GM19372 (cell line): ENCODE measurements around the gene GNAT1.
"Not testable (repeated sequence)": the region's sequence is repeated elsewhere in the genome, so short reads cannot be mapped to it uniquely, and the experiment has no call there.

ENCODE experiments used
- ATAC-seq: cut with Tn5 transposase; IDR thresholded peaks from one replicate; pipeline ENCODE4 v1.9.1; 2021; ENCODE audit warnings: mild to moderate bottlenecking, low read depth, moderate library complexity; ENCODE audit not compliant: unreplicated experiment

GNAT1 gene

DNA sequence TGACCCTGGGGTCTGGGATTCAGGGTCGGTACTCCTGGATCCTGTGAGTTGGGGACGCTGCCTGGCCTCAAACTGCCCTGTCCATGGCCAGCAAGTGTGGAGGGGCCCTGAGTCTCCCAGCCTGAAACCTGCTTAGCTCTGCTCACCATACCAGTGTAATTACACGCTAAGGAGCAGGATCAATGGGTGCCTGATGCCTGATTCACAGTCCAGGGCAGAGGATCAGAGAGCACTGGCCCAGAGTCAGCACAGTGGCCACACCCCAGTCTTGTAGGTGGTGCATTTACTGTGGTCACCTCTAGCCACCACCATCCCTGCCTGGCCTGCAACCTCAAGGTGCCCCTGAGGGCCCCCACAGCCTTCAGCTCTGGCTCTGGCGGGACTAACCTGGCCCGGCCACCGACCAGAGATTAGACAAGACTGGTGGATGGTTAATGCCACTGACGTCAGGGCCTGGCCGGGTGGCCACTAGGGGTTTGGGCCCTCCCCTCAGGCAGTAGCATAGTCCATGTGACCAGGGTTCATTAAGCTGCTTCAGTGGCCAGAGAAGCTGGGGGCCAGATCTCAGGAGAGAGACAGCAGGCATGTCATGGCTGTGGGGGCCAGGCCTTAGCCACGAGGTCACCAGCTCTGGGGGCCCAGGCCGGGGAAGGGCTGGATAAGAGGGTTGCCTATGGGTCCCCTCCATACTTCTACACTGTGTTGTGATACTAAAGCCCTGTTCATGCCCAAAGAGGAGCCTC lies 10.3 kb downstream of the GNAT1 start:
- no peak for ATAC-seq

DNA sequence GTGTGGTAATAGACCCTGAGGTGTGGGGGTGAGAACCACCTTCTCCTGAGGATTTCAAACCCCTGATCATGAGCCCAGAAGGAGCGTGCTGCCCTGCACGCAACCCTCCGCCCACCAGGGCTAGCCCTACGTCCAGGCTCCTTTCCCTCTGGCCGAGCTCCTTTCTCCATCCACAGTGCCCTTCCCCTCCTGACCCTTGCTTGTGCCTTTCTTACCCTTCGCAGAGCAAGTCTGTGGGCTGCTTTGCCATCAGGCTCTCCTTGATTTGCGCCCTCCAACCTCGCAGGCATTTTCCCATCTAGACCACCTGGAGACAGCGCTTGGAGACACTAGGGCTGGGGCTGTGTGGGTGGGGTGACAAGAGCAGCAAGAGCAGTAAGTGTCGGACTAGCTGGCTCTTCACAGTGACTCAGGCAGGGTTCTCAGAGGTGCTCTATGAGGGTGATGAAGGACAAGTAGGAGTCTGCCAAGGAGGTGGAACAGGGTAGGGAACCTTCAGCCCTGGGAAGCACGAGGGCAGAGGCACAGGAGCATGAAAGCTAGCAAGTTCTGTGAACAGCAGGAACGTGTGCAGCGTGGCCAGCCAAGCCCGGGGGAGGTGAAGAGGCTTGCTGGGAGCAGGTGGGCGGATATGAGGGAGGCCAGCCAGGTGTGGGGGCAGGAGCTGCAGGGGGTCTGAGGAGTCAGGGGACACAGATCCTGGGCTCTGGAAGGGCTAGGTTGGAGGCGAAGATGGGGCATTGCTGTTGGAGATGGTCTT lies 11.1 kb downstream of the GNAT1 start:
- ATAC-seq = no peak

DNA sequence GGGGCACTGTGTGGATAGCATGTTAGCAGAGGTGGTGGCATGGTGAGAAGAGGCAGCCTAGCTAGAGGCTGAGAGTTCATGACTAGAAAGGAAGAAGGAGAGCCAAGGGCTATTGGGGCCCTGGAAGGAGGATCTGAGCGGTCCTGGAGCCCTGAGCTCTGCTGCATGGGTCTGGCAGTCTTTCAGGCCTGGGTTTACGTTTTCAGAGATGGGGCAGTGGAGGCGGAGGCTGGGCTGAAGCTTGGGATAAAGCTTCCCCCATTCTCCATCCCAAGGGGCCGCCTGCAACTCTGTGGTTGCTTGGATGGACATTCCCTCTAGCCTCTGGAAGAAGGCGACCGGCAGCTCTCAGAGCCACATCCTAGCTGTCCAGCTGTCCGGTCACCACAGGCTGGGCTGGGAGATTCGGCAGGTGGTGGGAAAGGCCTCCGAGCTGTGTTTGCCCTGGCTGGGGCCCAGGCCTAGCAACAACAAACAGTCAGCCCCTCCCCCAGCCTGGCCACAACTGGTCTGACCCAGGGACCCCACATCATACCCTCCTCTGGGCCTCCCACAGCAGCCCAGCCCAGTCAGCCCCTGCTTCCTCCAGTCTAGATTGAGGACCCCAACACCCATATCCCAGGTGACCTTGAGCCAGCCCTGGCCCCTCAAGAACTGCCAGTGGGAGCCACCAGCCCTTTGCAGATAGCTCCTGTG lies 11.9 kb downstream of the GNAT1 start:
- no peak for ATAC-seq

DNA sequence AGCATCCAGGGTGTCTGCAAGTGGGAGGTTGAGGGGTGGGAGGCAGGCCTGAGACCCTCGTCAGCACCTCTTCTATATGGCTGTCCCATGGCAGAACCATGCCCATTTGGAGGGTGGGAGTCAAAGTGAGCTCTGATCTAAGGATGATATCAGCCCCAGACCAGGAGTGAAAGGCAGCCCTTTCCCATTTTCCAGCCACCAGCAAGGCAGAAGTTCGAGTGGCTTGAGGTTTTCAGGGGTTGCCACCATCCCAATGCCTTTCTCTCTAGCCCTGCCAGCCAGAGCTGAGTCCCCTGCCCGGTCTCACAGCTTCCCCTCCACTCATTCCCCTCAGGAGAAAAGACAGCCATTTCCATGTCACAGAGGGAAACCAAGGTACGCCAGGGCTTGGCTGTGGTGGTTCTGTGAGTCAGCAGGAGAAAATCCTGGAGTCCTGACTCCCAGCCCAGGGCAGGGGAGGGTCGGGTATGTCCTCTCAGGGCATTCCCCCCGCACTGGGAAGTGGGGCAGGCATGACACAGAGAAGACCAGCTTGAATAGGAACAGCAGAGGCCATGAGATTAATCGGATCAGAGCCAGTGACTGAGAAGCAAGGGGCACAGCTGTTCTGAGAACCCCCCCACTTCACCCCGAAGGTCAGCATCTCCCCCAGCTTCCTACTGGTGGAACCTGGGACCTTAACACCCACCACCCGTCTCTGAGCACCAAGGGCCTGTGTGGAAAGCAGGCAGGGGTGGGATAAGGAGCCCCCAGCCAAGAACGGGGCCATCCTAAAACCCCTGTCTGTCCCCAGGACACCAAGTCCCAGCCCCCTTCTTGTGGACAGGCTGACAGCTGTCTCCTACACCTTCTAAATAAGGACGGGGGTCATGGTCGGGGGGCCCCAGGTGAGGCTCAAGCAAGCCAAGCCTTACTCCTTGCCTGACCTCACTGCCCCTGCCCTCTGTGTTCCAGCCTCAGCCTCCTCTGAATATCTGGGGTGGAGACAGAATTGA lies 12.7 kb downstream of the GNAT1 start:
- ATAC-seq = no peak

DNA sequence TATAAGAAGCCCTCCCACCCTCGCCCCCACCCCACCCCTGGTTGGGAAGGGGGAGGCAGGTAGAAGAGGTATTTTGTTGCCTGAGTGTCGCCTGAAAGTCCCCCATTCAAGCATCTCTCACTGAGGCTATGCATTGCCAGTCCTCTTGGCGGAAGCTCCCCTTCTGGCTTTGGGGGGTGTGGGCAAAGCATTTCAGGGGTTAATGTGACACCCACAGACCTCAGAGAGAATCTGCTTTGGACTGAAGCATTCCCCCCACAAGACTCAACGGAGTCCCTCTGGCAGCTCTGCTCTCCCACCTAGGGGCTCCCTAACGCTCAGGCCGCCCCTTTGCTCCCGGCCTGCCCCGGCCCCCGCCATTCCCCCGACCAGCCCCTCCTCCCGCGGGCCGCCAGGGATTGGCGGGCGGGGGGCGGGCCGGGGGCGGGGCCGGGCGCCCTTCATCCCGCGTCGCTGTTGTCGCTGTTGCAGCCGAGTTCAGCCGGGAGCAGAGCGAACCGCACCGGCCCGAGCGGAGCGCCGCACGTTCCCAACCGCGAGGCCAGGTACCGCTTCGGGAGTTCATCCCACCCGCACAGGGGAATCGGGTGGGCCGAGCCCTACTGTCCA lies 13.5 kb downstream of the GNAT1 start, which contains the start of gene SLC38A3:
Gene SLC38A3 (plus strand): TSS at position 468 of the 609 bp plus-strand sequence. CDS start 8,929 bp downstream, outside the sequence.
- no peak for ATAC-seq

DNA sequence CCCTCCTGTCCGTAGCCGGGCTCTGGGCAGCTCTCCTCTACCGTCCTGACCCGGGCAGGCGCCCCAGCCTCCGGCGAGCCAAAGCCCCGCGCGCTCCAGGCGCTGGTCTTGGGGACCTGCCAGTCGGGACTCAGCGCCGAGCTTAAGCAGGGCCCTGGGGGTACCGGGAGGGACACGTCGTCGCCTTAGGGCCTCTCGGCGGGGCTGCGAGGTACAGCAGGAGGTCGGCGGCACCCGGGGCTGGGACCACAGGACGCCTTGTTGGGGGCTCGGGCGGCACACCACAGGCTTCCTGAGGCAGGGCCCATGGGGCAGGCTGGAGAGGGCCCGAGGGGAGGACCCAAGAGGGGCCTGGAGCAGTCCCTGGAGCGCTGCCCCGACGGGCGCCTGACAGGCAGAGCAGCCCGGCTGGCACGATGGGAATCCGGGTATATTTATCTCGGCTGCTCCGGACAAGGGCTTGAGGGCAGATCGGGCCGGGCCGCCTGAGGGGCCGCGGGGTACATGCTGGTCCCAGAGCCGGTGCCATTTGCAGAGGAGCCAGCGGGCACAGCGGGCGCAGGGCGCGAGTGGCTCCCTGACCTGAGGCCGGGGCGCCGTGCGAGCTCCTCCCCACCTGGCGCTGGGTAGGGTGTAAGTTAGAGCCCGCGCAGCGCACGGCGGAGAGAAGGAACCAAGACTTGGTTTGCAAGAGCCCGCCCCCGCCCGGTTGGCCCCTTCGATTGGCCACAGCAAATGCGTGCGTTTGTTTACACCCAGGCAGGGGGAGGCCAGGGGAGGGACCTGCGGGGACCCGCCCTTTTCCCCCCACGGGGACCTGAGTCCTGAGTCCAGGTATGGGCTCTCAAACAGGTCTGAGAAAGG lies 14.2 kb downstream of the GNAT1 start:
- no peak for ATAC-seq

DNA sequence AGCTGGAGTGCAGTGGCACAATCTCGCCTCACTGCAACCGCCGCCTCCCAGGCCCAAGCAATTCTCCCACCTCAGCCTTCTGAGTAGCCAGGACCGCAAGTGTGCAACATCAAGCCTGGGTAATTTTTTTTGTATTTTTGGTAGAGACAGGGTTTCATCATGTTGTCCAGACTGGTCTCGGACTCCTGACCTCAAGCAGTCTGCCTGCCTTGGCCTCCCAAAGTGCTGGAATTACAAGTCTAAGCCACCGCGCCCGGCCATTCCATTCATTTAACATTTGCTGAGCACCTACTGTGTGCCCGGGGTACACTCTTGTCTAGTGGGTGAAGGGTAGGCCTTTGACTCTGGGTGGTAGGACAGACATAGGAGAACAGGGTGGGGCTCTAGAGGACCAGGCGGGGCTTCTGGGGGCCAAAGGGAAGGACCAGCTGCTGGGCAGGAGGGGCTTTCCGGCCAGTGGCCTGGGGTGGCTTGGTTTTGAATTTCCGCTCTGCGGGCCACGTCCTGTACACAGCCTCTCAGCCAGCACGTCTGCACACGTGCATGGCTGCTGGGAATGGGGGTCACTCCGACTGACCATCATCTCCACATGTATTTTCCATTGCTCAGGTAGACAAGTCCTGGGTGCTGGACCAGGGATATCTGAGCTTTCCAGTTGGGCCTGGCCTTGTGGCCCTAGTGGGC lies 16.1 kb downstream of the GNAT1 start:
- ATAC-seq = no peak

DNA sequence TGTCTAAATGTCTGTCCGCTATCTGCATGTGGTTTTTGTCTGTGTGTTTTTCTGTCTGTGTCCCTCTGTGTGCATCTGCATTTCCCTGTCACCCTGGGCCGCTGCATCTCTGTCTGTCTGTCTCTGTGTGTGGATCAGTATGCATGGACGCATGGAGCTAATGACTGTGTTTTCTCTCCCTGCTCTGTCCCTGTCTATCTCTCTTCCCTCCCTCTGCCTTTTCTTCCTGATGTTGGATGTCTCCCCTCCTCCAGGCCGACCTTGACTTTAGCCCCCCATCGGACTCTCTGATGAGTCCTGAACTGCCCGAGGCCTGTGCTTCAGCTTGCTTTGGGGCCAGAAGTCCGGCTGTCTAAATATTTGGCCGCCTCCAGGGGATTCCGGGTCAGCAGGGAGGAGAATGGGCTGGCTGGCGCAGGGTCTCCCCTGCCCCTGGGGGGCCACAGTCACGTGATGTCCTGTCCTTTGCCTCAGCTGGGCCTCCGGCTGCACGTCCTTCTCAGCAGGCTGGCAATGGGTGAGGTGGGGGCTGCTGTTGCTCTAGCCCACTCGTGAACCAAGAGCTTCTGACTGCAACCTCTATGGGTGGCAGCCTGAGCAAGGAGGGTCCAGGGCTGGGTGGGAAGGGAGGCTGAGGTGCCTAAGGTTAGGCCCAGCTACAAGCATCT lies 17.4 kb downstream of the GNAT1 start:
- no peak for ATAC-seq

DNA sequence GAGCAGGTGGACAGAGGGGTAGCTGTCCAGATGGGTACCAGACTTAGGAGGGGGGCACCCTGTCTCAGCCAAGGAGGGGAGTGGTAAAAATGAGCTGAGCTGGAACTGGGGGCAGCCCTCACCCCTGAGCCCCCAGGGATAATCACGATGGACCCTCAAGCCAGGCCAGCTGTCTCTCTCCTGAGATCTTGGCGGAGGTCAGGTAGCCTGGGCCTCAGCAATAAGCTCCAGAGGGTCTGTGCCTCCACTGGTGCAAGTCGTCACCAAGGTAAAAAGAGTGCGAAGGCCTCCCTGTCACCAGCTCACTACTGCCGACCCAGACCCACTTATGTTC lies 18.7 kb downstream of the GNAT1 start:
- no peak for ATAC-seq

DNA sequence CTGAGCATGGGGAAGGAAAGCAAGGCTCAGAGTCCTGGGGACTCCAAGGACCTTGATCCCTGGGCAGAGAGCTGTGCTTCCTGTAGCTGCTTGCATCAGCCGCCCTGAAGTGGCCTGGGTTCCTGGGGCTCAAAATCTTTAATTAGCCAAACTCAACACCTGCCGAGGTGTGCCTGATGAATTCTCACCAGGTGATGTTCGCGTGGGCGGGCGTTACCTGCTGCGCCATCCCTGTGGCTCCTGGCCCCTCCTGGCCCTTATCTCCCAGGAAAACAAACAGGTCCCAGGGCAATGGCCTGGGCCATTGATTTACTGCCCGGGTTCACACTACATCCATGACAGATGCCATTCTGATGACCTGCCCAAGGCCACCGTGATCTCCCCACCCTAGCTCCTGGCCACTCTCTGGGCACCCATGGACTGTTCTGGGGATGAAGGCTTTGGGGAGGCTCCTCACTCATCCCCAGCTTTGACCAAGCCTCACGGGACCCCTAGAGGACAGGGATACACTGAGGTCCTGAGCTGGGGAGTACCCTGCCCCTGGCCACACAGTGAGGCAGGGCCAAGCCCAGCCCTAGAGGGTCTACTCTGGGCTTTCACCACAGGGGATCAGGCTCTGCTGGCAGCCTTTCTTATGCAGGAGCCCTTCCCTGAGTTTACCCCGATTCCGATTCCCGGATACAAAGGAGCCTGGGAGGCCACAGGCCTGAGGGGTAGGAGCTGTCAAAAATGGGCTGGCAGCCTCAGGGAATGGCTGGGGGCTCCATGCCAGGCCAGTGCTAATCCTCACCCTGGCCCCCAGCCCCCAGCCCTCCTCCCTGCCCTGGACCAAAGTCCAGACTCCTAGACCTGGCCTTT lies 19.3 kb downstream of the GNAT1 start:
- ATAC-seq = no peak

DNA sequence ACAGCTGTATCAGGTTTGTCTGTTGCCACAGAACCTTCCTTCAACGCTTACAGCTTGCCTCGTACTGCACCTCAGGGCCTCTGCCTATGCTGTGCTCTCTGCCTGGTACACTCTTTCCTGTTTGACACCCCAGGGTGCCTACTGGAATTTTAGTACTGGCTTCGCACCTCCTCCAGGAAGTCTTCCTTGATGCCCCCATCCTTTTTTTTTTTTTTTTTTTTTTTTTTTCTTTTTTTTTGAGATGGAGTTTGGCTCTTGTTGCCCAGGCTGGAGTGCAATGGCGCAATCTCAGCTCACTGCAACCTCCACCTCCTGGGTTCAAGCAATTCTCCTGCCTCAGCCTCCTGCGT lies 19.9 kb downstream of the GNAT1 start:
- not testable (repeated sequence) for ATAC-seq

DNA sequence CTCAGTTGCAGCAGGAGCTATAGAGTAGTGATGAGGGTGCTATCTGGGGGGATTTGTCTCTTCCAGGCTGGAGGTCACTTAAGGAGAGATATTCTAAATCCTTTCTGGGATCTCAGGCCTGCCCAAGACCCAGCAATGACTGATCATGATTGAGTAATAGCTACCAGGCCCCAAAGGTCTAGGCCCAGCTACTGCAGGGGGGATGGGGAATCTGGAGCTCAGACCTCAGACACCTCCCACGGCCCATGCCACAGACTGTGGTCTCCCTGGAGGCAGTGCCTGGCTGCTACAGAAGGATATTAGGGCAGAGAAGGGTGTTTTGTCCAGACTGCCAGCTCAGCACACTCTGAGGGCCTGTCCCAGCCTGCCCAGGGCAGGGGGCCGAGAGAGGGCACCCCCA lies 20.5 kb downstream of the GNAT1 start:
- ATAC-seq = no peak

DNA sequence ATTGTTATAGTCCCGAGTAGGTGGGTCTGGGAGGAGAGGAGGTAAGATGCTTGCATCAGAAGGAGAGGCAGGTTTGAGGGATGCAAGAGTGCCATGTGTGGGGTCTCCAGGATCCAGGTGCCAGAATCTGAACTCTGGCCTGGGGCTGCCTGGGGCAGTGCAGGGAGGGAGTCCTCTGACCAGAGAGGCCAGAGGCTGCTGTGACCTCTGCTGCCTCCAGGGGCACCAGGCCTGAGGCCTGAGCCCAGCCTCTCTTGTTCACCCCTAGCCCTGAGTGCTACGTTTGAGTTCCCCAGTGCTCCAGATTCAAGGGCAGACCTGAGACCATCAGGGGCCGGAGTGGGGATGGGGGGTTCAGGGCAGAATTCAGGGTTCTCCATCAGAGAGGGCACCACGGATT lies 21.1 kb downstream of the GNAT1 start:
- ATAC-seq = no peak

DNA sequence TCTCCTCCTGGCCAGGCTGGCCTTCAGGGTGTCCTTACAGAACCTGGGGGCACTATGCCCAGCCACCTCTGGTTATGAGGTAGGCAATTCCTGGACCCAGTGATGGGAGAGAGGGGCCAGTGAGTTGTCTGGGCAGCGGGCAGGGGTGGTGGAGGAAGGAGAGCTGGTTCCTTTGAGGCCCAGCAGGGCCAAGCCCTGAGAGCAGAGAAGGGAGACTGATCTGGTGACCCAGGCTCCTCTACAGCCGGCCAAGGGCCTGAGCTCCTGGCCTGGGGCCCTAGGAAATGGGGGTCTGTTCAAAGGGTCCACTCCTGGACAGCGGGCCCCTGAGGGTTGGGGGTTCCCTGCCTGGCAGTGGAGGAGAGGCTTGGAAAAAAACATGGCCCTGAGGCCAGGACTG lies 21.6 kb downstream of the GNAT1 start:
- ATAC-seq = no peak

DNA sequence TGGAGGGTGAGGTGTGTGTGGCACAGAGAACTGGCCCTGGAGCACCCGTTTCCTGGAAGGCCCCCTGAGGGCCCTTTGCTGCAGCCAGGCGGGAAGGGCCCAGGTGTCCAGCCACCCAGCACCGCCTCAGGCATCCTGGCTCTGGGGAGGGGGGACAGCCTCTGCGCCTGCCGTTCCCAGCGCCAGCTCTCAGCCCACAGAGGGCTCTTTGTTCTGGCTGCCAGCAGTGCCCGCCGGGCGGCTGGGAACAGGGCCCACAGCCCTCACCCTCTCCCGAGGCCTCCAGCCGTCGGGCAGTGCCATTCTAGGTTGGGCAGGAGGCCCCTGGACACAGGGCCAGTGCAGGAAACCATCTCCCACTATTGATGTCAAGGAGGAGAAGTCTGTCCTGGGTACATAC lies 22.0 kb downstream of the GNAT1 start:
- no peak for ATAC-seq

DNA sequence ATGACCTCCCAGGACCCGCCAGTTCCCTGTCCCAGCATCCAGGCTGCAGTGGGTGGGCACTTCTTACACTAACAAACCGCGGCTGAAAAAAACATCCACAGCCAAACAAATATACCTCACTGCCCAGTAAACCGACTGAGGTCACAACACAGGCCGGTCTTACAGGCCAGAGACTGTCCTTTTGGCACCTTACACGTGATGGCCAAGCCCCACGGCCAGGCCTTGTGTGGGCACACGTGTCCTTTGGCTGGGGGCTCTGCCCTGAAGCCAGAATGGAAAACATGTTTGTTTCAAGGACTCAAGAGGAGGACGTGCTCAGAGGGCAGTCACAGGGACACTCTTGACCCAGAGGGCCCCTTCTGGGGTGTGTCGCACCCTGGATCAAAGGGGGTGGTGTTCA lies 23.4 kb downstream of the GNAT1 start:
- no peak for ATAC-seq

DNA sequence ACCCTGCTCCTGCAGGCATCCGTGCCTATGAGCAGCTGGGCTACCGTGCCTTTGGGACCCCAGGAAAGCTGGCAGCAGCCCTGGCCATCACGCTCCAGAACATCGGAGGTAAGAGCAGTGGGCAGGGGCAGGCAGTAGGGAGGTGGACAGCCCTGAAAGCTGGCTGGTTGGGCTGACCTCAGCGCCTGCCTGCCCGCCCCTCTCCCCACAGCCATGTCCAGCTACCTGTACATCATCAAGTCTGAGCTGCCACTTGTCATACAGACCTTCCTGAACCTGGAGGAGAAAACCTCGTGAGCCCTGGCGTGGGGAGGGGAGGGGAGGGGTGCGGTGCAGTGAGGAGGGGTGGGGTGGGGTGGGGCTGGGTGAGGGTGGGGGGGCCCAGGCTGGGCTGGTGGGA lies 24.1 kb downstream of the GNAT1 start:
- no peak for ATAC-seq
